NCI-H82 (cell line): Measurements from ENCODE around the gene B4GALNT1.
A peak's percentile ranks its signal among the peaks of the same experiment; 100 is the strongest.
"Not testable (repeated sequence)": the region's sequence is repeated elsewhere in the genome, so short reads cannot be mapped to it uniquely, and the experiment has no call there.

Experiments
- DNase-seq: peaks from one replicate; lab custom pipeline; 2025; lab: John Stamatoyannopoulos, UW

Gene B4GALNT1

GRCh38 chr12:57632958-57633840 is at the start of gene B4GALNT1:
Gene B4GALNT1, minus strand, starts transcription at chr12:57633201. Its CDS starts 1,069 bp downstream, at chr12:57632132.
- peak; percentile 88 for DNase-seq

GRCh38 chr12:57679697-57680096 is 46.7 kb upstream of the B4GALNT1 start:
- DNase-seq = no peak

- not testable (repeated sequence) for DNase-seq
These were observed 44.9 kb upstream of the B4GALNT1 start for GRCh38 chr12:57677947-57678346.

- DNase-seq = no peak
These were observed 41.7 kb upstream of the B4GALNT1 start for GRCh38 chr12:57674691-57675090.

- DNase-seq = no peak
These were observed 39.8 kb upstream of the B4GALNT1 start for GRCh38 chr12:57672801-57673200.

GRCh38 chr12:57671811-57672210 is 38.8 kb upstream of the B4GALNT1 start:
- DNase-seq = not testable (repeated sequence)

- not testable (repeated sequence) for DNase-seq
These were observed 36.7 kb upstream of the B4GALNT1 start for GRCh38 chr12:57669691-57670090.

GRCh38 chr12:57666897-57667296 is 33.9 kb upstream of the B4GALNT1 start:
- DNase-seq = no peak

- DNase-seq = not testable (repeated sequence)
These were observed 32.2 kb upstream of the B4GALNT1 start for GRCh38 chr12:57665066-57665820.

- no peak for DNase-seq
These were observed 28.4 kb upstream of the B4GALNT1 start for GRCh38 chr12:57661376-57661775.

GRCh38 chr12:57658890-57659289 is 25.9 kb upstream of the B4GALNT1 start:
- no peak for DNase-seq

- no peak for DNase-seq
These were observed 24.7 kb upstream of the B4GALNT1 start for GRCh38 chr12:57657744-57658143.

GRCh38 chr12:57656408-57656807 is 23.4 kb upstream of the B4GALNT1 start:
- DNase-seq = not testable (repeated sequence)

- DNase-seq = no peak
These were observed 22.7 kb upstream of the B4GALNT1 start for GRCh38 chr12:57655541-57656240.

GRCh38 chr12:57654042-57654441 is 21.0 kb upstream of the B4GALNT1 start:
- DNase-seq = no peak

- DNase-seq = not testable (repeated sequence)
These were observed 13.7 kb upstream of the B4GALNT1 start for GRCh38 chr12:57646659-57647049.

GRCh38 chr12:57645990-57646658 is 13.1 kb upstream of the B4GALNT1 start:
- DNase-seq = peak; percentile 26

- no peak for DNase-seq
These were observed 8.9 kb upstream of the B4GALNT1 start for GRCh38 chr12:57641699-57642442.

- DNase-seq = no peak
These were observed 7.4 kb upstream of the B4GALNT1 start for GRCh38 chr12:57640175-57641042.

GRCh38 chr12:57638096-57638495 is 5.1 kb upstream of the B4GALNT1 start:
- no peak for DNase-seq
